GM12801 (cell line): ENCODE measurements around the gene MYADML2.

ENCODE experiments used
- TF ChIP-seq, protein P1 (sequence below): IDR thresholded peaks from one replicate; pipeline ENCODE4 v1.5.1; 2011; ENCODE audit warnings: control low read depth; ENCODE audit not compliant: insufficient read length; ENCODE audit errors: extremely low read depth

The MYADML2 gene

GRCh38 chr17:81962499-81963441, 15.7 kb upstream of the MYADML2 start:
- TF ChIP-seq, protein P1, sequence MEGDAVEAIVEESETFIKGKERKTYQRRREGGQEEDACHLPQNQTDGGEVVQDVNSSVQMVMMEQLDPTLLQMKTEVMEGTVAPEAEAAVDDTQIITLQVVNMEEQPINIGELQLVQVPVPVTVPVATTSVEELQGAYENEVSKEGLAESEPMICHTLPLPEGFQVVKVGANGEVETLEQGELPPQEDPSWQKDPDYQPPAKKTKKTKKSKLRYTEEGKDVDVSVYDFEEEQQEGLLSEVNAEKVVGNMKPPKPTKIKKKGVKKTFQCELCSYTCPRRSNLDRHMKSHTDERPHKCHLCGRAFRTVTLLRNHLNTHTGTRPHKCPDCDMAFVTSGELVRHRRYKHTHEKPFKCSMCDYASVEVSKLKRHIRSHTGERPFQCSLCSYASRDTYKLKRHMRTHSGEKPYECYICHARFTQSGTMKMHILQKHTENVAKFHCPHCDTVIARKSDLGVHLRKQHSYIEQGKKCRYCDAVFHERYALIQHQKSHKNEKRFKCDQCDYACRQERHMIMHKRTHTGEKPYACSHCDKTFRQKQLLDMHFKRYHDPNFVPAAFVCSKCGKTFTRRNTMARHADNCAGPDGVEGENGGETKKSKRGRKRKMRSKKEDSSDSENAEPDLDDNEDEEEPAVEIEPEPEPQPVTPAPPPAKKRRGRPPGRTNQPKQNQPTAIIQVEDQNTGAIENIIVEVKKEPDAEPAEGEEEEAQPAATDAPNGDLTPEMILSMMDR, result no peak

DNA sequence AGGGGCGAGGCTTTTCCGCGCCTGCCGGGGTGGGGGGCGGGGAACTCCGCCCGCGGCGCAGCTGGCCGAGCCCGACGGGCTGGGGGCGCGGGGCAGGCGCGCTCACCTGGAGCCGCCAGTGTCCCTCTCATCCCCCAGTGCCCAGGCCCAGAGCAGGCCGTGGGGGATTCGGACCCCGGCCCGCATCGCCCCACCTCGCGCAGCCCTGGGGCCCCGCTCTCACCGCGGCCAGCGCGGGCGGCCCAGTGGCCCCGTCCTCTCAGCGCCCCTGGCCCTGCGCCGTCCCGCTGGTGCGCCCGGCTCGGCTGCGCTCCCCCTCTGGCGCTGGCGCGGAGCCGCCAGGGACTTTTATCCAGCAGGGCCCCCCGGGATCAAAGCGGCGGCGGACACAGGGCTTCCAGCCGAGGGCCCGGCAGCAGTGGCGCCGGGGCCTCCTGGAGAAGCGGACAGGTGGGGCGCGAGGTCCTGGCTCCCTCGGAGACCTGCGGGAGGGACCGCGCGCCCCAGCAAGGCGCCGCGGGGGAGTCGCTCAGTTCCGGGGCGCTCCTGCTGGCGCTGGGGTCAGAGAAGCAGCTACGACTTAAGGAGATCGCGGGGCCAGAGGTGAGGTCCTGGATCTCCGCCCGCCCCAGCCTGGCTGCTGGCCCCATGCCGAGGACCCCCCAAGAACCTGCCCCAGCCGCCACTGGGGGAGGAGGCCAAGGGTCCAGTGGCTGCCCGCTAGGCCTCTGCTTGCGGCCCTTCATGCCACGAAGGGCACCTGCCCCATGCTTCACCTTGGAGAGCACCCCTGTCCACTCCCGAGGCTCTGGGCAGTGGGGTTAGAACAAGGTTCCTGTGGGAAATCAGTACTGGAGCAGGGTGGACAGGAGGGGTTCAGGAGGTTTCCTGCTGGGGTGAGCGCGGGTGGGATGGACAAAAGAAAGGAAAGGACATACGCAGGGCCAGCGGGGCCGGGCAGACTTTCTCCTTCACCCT, 14.8 kb upstream of the MYADML2 start:
- TF ChIP-seq, protein P1, result no peak

GRCh38 chr17:81961087-81961511, 14.1 kb upstream of the MYADML2 start, which contains the start of gene NOTUM:
TSS of gene NOTUM (minus strand) at chr17:81961187. CDS start at chr17:81960909, 278 bp downstream.
- TF ChIP-seq, protein P1, result no peak

DNA sequence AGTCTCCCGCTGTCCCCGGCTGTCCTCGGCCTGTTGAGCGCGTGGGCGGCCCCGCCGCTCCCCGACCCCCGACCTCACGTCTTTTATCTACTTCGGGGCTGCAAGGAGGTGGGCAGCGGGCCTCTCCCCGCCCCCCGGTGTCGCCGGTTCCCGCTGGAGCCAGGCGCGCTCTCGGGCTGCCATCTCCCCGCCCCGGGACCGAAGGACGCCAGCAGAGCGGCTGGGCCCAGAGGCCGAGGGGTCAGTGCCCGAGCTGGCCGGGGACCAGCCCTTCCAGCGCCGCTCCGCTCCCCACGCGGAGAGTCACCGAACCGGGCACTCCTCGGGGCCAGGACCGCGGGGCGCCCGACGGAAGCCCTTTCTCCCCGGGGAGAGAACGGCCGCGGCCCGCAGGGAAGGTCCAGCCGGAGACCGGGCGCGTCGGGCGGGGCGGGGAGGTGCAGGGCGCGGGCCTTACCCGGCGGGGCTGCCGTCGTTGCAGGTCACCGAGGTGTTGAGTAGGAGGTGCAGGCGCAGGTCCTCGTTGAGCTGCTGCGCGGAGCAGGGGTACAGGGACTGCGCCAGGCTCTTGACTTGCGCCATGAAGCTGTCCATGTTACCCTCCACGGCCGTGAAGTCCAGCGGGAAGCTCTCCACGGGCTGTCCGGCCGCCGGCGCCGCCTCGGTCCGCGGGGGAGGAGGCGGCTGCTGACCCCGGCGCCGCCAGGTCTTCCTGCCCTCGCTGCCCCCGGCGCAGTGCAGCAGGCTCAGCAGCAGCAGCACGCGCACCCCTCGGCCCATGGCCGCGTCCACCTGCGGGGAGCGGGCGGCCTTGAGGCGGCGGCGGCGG, 13.3 kb upstream of the MYADML2 start:
- TF ChIP-seq, protein P1, result no peak

DNA sequence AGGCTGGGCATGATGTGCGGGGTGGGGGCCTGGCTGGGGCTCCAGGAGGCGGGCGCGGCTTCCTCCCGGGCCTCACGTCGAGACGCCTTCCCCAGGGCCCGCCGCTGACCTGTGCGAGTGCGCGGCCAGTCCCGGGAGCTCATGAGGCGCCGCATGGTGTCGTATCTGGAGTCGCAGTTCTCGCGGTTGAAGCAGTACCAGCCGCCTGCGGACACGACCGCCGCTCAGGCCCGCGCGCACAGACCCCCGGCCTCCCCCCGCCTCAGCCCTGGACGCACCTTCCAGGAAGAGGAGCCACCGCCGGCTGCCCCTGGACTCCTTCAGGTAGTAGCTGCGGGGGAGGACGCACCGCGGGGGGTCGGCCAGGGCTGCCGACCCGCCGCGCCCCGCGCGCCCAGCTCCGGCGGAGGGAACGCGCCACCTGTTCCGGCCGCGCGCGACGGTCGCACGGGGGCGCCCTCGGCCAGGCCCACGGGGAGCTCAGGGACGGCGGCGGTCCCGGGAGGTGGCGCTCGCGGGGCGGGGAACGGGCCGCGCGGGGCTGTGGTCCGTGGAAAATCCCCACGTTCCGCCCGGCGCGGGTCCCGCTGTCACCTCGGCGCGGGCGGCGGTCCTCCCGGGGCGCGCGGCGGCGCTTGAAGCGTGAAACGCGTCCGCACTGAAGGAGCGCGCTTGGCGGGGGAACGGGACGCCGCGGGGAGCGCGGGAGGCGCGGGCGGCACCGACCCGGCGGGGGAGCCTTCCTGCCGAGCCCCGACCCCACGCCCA, 12.5 kb upstream of the MYADML2 start:
- TF ChIP-seq, protein P1, result no peak

DNA sequence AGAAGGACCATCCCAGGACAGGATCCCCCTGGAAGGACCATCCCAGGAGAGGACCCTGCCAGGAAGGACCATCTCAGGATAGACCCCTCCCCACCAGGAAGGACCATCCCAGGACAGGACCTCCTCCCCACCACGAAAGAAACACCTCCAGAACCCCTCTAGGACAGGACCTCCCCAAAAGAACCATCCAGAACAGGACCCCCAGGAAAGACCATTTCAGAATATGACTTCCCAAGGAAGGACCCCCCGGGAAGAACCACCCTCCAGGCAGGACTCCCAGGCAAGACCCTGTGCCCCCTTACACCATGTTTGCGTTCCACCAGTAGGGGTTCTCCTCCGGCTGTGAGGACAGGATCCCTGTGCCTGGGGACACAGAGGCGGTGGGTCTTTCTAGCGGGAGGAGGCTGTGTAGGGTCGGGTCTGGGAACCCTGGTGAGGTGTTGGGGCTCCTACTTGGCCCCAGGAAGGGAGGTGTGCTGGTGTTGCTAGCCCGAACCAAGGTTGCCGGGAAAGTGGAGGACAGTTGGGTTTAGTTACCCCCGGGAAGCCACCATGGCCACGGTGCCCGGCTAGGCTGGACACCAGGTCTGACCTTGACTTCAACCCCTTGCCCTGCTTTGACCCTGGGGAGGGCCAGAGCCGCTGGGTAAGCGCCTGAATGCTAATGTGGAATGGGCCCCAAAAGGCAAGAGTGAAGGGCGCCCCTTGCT, 11.8 kb upstream of the MYADML2 start:
- TF ChIP-seq, protein P1, result no peak
